Skin of body (tissue), 2 donors: ENCODE data around the gene RASGRP3. TPM values are rescaled to one million over a fixed set of nuclear protein-coding genes. Genes with fewer than 3 reads are reported as not detected.

ENCODE experiments used
- DNase-seq: peaks from one replicate; lab custom pipeline; 2025; lab: John Stamatoyannopoulos, UW
- total RNA-seq: library from RNA; depleted of rRNA; stranded (reverse); fragments of >200 nt; gene quantifications from one replicate; pipeline ENCODE4 v1.2.3, GENCODE V29; 2014

Gene RASGRP3
- total RNA-seq, 1 donor from 2014 or later = 22.2 TPM

- DNase-seq = no peak
These were observed 16.1 kb downstream of the RASGRP3 start for GRCh38 chr2:33492399-33493134.

- no peak for DNase-seq
These were observed 17.8 kb downstream of the RASGRP3 start for GRCh38 chr2:33494155-33494779.

- DNase-seq = no peak
These were observed 18.6 kb downstream of the RASGRP3 start for GRCh38 chr2:33494877-33495641.

- DNase-seq = no peak
These were observed 19.2 kb downstream of the RASGRP3 start for GRCh38 chr2:33495683-33496082.

- peak; percentile 84 for DNase-seq
These were observed 19.7 kb downstream of the RASGRP3 start for GRCh38 chr2:33496150-33496549.

GRCh38 chr2:33496726-33497125 is 20.3 kb downstream of the RASGRP3 start:
- DNase-seq = no peak

GRCh38 chr2:33497221-33497650 is 20.8 kb downstream of the RASGRP3 start:
- no peak for DNase-seq

- DNase-seq = no peak
These were observed 22.0 kb downstream of the RASGRP3 start for GRCh38 chr2:33498291-33498956.

GRCh38 chr2:33500177-33500576 is 23.7 kb downstream of the RASGRP3 start:
- DNase-seq = no peak

- DNase-seq = no peak
These were observed 25.6 kb downstream of the RASGRP3 start for GRCh38 chr2:33502025-33502424.

- DNase-seq = no peak
These were observed 26.6 kb downstream of the RASGRP3 start for GRCh38 chr2:33503002-33503401.

- no peak for DNase-seq
These were observed 29.5 kb downstream of the RASGRP3 start for GRCh38 chr2:33505966-33506365.

GRCh38 chr2:33509908-33510585 is 33.6 kb downstream of the RASGRP3 start:
- DNase-seq = no peak

GRCh38 chr2:33510586-33510968 is 34.1 kb downstream of the RASGRP3 start:
- DNase-seq = no peak

GRCh38 chr2:33511141-33511540 is 34.7 kb downstream of the RASGRP3 start:
- DNase-seq = no peak

GRCh38 chr2:33512112-33512511 is 35.7 kb downstream of the RASGRP3 start:
- no peak for DNase-seq

- DNase-seq = no peak
These were observed 37.0 kb downstream of the RASGRP3 start for GRCh38 chr2:33513480-33513879.

- peak; percentile 92 for DNase-seq
These were observed 40.1 kb downstream of the RASGRP3 start for GRCh38 chr2:33516456-33516995.

- DNase-seq = no peak
These were observed 41.8 kb downstream of the RASGRP3 start for GRCh38 chr2:33518200-33518599.

- no peak for DNase-seq
These were observed 42.5 kb downstream of the RASGRP3 start for GRCh38 chr2:33518929-33519328.

- DNase-seq = peak; percentile 78
These were observed 45.4 kb downstream of the RASGRP3 start for GRCh38 chr2:33521791-33522281.
